Parathyroid adenoma (tissue), 2 donors: ENCODE data around the gene USP11.

Experiments used
- H2AFZ ChIP-seq: fragments of 300-600 bp; sonication (generic); one replicate; pipeline ENCODE4 v1.7.0; 2017; ENCODE audit warnings: antibody characterized with exemption, mild to moderate bottlenecking
- H3K27ac ChIP-seq: fragments of 300-600 bp; sonication (generic); one replicate; pipeline ENCODE4 v1.7.0; 2017
- H3K27me3 ChIP-seq: fragments of 300-600 bp; sonication (generic); one replicate; pipeline ENCODE4 v1.7.0; 2017; ENCODE audit warnings: low read length; ENCODE audit not compliant: control insufficient read depth, insufficient read depth
- H3K36me3 ChIP-seq: fragments of 300-600 bp; sonication (generic); one replicate; pipeline ENCODE4 v1.7.0; 2017; ENCODE audit warnings: low read length; ENCODE audit not compliant: control insufficient read depth, insufficient read depth
- H3K4me1 ChIP-seq: fragments of 300-600 bp; sonication (generic); one replicate; pipeline ENCODE4 v1.7.0; 2017; ENCODE audit warnings: control low read depth
- H3K4me2 ChIP-seq: fragments of 300-600 bp; sonication (generic); one replicate; pipeline ENCODE4 v1.7.0; 2017; ENCODE audit warnings: low read length
- H3K4me3 ChIP-seq: fragments of 300-600 bp; sonication (generic); one replicate; pipeline ENCODE4 v1.7.0; 2017; ENCODE audit warnings: low read depth, low read length
- H3K79me2 ChIP-seq: fragments of 300-600 bp; sonication (generic); one replicate; pipeline ENCODE4 v1.7.0; 2017; ENCODE audit warnings: control low read depth
- H3K9ac ChIP-seq: fragments of 300-600 bp; sonication (generic); one replicate; pipeline ENCODE4 v1.7.0; 2017; ENCODE audit warnings: mild to moderate bottlenecking
- H3K9me3 ChIP-seq: fragments of 300-600 bp; sonication (generic); one replicate; pipeline ENCODE4 v1.7.0; 2017; ENCODE audit warnings: low read length; ENCODE audit not compliant: control insufficient read depth
- CTCF ChIP-seq: fragments of 300-600 bp; sonication (generic); IDR thresholded peaks from one replicate; pipeline ENCODE4 v1.7.0; 2017; ENCODE audit warnings: antibody characterized with exemption, mild to moderate bottlenecking
- donor health status: primary hyperparathyroidism.

The USP11 gene

GRCh38 chrX:47232803-47233332, at the start of gene USP11:
Gene USP11, plus strand, starts transcription at chrX:47233009. Its CDS starts 35 bp downstream, at chrX:47233044.
- Histone ChIP-seq H3K4me2 (peak within 1 kb of the TSS; percentile 66), H3K36me3 (no peaks in the 10 kb centered on the region), H3K9ac (peak within 1 kb of the TSS; percentile 35), H3K9me3 (no peaks in the 10 kb centered on the region), H3K4me3 (peak within 1 kb of the TSS; percentile 86), H3K27ac (peak within 1 kb of the TSS; percentile 98), H3K4me1 (peaks cover 4% of the 10 kb centered on the region), H2AFZ (peak within 1 kb of the TSS; percentile 79), H3K79me2 (peaks cover 3% of the 10 kb centered on the region), H3K27me3 (no peaks in the 10 kb centered on the region)
- no peak for TF ChIP-seq CTCF

- Histone ChIP-seq H3K27me3 (no peaks in the 10 kb centered on the region), H3K4me2 (no peak overlapping the region), H3K36me3 (no peaks in the 10 kb centered on the region), H3K9ac (no peak overlapping the region), H3K9me3 (no peaks in the 10 kb centered on the region), H3K27ac (no peak overlapping the region), H3K4me3 (no peak overlapping the region), H3K4me1 (peaks cover 2% of the 10 kb centered on the region), H2AFZ (no peak overlapping the region), H3K79me2 (no peaks in the 10 kb centered on the region)
- TF ChIP-seq CTCF, result no peak
Observed at GRCh38 chrX:47184486-47184885, 48.3 kb upstream of the USP11 start.

GRCh38 chrX:47185241-47185640, 47.6 kb upstream of the USP11 start:
- Histone ChIP-seq H3K4me2 (no peak overlapping the region), H3K79me2 (no peaks in the 10 kb centered on the region), H3K36me3 (no peaks in the 10 kb centered on the region), H3K9ac (no peak overlapping the region), H3K27ac (no peak overlapping the region), H3K9me3 (no peaks in the 10 kb centered on the region), H3K27me3 (no peaks in the 10 kb centered on the region), H3K4me3 (no peak overlapping the region), H3K4me1 (peaks cover 2% of the 10 kb centered on the region), H2AFZ (no peak overlapping the region)
- no peak for TF ChIP-seq CTCF

GRCh38 chrX:47186096-47186740, 46.6 kb upstream of the USP11 start:
- no peak overlapping the region for H3K9ac ChIP-seq
- no peaks in the 10 kb centered on the region for H3K79me2 ChIP-seq
- H3K4me3 ChIP-seq, result no peak overlapping the region
- H3K9me3 ChIP-seq, result no peaks in the 10 kb centered on the region
- H3K4me1 ChIP-seq, result peaks cover 2% of the 10 kb centered on the region
- no peak overlapping the region for H2AFZ ChIP-seq
- no peak overlapping the region for H3K27ac ChIP-seq
- no peak overlapping the region for H3K4me2 ChIP-seq
- TF ChIP-seq CTCF, result no peak
- no peaks in the 10 kb centered on the region for H3K27me3 ChIP-seq
- H3K36me3 ChIP-seq, result no peaks in the 10 kb centered on the region
